HepG2 (cell line): ENCODE data around the gene DCST2. TPM values are rescaled to one million over a fixed set of nuclear protein-coding genes. Genes with fewer than 3 reads are reported as not detected.

Source experiments
- ATF7 ChIP-seq, 2 experiments: fragments of 450-650 bp in 1 of 2; sonication (generic) in 1 of 2; formaldehyde crosslinking in 1 of 2; IDR thresholded peaks; 2 replicates each; pipeline versions ENCODE4 v1.4.0 to v1.6.1; 2016 to 2020; ENCODE audit warnings: antibody characterized with exemption in 1 of 2, mild to moderate bottlenecking in 1 of 2, missing genetic modification reagents in 1 of 2
- ATF7-NPFF ChIP-seq: sonication (generic); formaldehyde crosslinking; IDR thresholded peaks from 2 replicates; pipeline ENCODE4 v1.8.1; 2023; ENCODE audit warnings: mild to moderate bottlenecking, low read depth, missing genetic modification reagents, moderate library complexity
- DNMT1 ChIP-seq: sonication (generic); formaldehyde crosslinking; IDR thresholded peaks from 2 replicates; pipeline ENCODE4 v1.5.1; 2020; ENCODE audit warnings: mild to moderate bottlenecking, missing genetic modification reagents
- GABPB1 ChIP-seq: IDR thresholded peaks from 2 replicates; pipeline ENCODE4 v1.6.1; 2016; ENCODE audit warnings: mild to moderate bottlenecking, missing genetic modification reagents, moderate library complexity, missing compliant biosample characterization
- HDAC1 ChIP-seq: sonication (generic); formaldehyde crosslinking; IDR thresholded peaks from 2 replicates; pipeline ENCODE4 v1.5.1; 2020; ENCODE audit warnings: mild to moderate bottlenecking, missing genetic modification reagents
- IRF1 ChIP-seq: sonication (generic); formaldehyde crosslinking; IDR thresholded peaks from 2 replicates; pipeline ENCODE4 v1.4.0; 2020; ENCODE audit warnings: low read depth, mild to moderate bottlenecking, missing genetic modification reagents
- KMT2B ChIP-seq: IDR thresholded peaks from 2 replicates; pipeline ENCODE4 v1.6.1; 2016; ENCODE audit warnings: missing genetic modification reagents, missing compliant biosample characterization
- MED1 ChIP-seq: sonication (generic); formaldehyde crosslinking; IDR thresholded peaks from 2 replicates; pipeline ENCODE4 v1.4.0; 2020; ENCODE audit warnings: missing genetic modification reagents
- MEIS2 ChIP-seq: sonication (generic); formaldehyde crosslinking; IDR thresholded peaks from 2 replicates; pipeline ENCODE4 v1.9.0; 2021; ENCODE audit warnings: mild to moderate bottlenecking, missing genetic modification reagents
- MXD3 ChIP-seq: IDR thresholded peaks from 2 replicates; pipeline ENCODE4 v1.6.1; 2016; ENCODE audit warnings: mild to moderate bottlenecking, missing biosample characterization, missing genetic modification reagents
- MXD4 ChIP-seq: IDR thresholded peaks from 2 replicates; pipeline ENCODE4 v1.6.1; 2016; ENCODE audit warnings: mild to moderate bottlenecking, missing biosample characterization, missing genetic modification reagents
- NCOA1 ChIP-seq: sonication (generic); formaldehyde crosslinking; IDR thresholded peaks from 2 replicates; pipeline ENCODE4 v1.9.0; 2021; ENCODE audit warnings: missing genetic modification reagents
- NFIB ChIP-seq: sonication (generic); formaldehyde crosslinking; IDR thresholded peaks from 2 replicates; pipeline ENCODE4 v1.9.0; 2021; ENCODE audit warnings: missing genetic modification reagents, mild to moderate bottlenecking, borderline replicate concordance
- PITX1 ChIP-seq: sonication (generic); formaldehyde crosslinking; IDR thresholded peaks from 2 replicates; pipeline ENCODE4 v1.5.1; 2020; ENCODE audit warnings: mild to moderate bottlenecking, missing genetic modification reagents
- RAD51 ChIP-seq: fragments of 450-650 bp; IDR thresholded peaks from 2 replicates; pipeline ENCODE4 v1.6.1; 2016; ENCODE audit warnings: borderline replicate concordance
- SP4 ChIP-seq: sonication (generic); formaldehyde crosslinking; IDR thresholded peaks from 2 replicates; pipeline ENCODE4 v1.8.1; 2023; ENCODE audit warnings: mild to moderate bottlenecking, missing genetic modification reagents
- SRY ChIP-seq: sonication (generic); formaldehyde crosslinking; IDR thresholded peaks from 2 replicates; pipeline ENCODE4 v1.8.0; 2022; ENCODE audit warnings: mild to moderate bottlenecking, missing genetic modification reagents
- TFDP1 ChIP-seq: IDR thresholded peaks from 2 replicates; pipeline ENCODE4 v1.6.1; 2016; ENCODE audit warnings: missing compliant biosample characterization, missing genetic modification reagents, borderline replicate concordance
- THAP11 ChIP-seq: IDR thresholded peaks from 2 replicates; pipeline ENCODE4 v1.6.1; 2016; ENCODE audit warnings: missing biosample characterization, missing genetic modification reagents
- TP53 ChIP-seq: sonication (generic); formaldehyde crosslinking; conservative IDR thresholded peaks from 2 replicates; pipeline ENCODE4 v1.4.0; 2020; ENCODE audit warnings: missing genetic modification reagents
- UBTF ChIP-seq: sonication (generic); formaldehyde crosslinking; IDR thresholded peaks from 2 replicates; pipeline ENCODE4 v1.4.0; 2020; ENCODE audit warnings: mild to moderate bottlenecking, missing genetic modification reagents
- ZBTB7A ChIP-seq: sonication (generic); formaldehyde crosslinking; IDR thresholded peaks from 2 replicates; pipeline ENCODE4 v1.8.0; 2022; ENCODE audit warnings: mild to moderate bottlenecking, missing genetic modification reagents
- ZNF230 ChIP-seq: sonication (generic); formaldehyde crosslinking; IDR thresholded peaks from 2 replicates; pipeline ENCODE4 v1.4.0; 2020; ENCODE audit warnings: mild to moderate bottlenecking, missing genetic modification reagents
- ZNF235 ChIP-seq: sonication (generic); formaldehyde crosslinking; IDR thresholded peaks from 2 replicates; pipeline ENCODE4 v1.8.1; 2023; ENCODE audit warnings: mild to moderate bottlenecking, missing genetic modification reagents, borderline replicate concordance
- ZNF264 ChIP-seq: sonication (generic); formaldehyde crosslinking; IDR thresholded peaks from 2 replicates; pipeline ENCODE4 v1.4.0; 2020; ENCODE audit warnings: missing genetic modification reagents
- ZNF777 ChIP-seq: sonication (generic); formaldehyde crosslinking; IDR thresholded peaks from 2 replicates; pipeline ENCODE4 v1.4.0; 2020; ENCODE audit warnings: missing genetic modification reagents
- polyA plus RNA-seq, 8 experiments: library from polyadenylated mRNA; depleted of rRNA in 3 of 8; stranded (reverse) in 7 of 8; unstranded in 1 of 8; fragments of >200 nt; fragmentation: Illumina TruSeq in 4 of 8; extraction: Trizol in 4 of 8; gene quantifications; 2 replicates each; pipeline versions ENCODE4 v1.2.1 to v1.2.3, GENCODE V29; 2011 to 2016; ENCODE audit warnings: low read depth in 4 of 8, missing spikeins in 1 of 8, mixed read lengths in 1 of 8; ENCODE audit not compliant: insufficient read depth in 1 of 8
- total RNA-seq, 5 experiments: library from RNA; depleted of rRNA; stranded (reverse); fragments of >200 nt; fragmentation: Illumina TruSeq; extraction: Trizol; gene quantifications; 2 replicates each; pipeline ENCODE4 v1.2.3, GENCODE V29; 2016; ENCODE audit warnings: low read depth in 1 of 5

DCST2 gene
- total and polyA plus RNA-seq, 2 of the 13 experiments (the other 11 are each of a cell fraction or from before 2014, with no cell fraction given): 0.74 TPM; not detected in 1

- TF ChIP-seq MEIS2 (CRISPR knock-in tag): 0 out of 2 replicates have a peak, but pooled peaks have one; percentile 15
- peak; percentile 37; the same call in 1 of the 2 replicates for TF ChIP-seq SP4 (CRISPR knock-in tag)
- TF ChIP-seq ZNF230: no peak
- TF ChIP-seq ZNF235: peak; percentile 64; the same call in 1 of the 2 replicates
- no peak for TF ChIP-seq TP53 (CRISPR knock-in tag)
- TF ChIP-seq ZNF264: 0 out of 2 replicates have a peak, but pooled peaks have one; percentile 21
- TF ChIP-seq ATF7-NPFF: peak; percentile 47; the same call in 1 of the 2 replicates
- peak; percentile 41; the same call in 1 of the 2 replicates for TF ChIP-seq MED1
- peak; percentile 97 for TF ChIP-seq GABPB1 (CRISPR knock-in tag)
- peak; percentile 85 for TF ChIP-seq KMT2B
- peak; percentile 39; the same call in 1 of the 2 replicates for TF ChIP-seq MXD3
- no peak for TF ChIP-seq NFIB (CRISPR knock-in tag)
- TF ChIP-seq DNMT1 (CRISPR knock-in tag): no peak
- TF ChIP-seq MXD4 (CRISPR knock-in tag): peak; percentile 89
- TF ChIP-seq RAD51: peak; percentile 80
- no peak for TF ChIP-seq ZBTB7A (CRISPR knock-in tag)
- TF ChIP-seq NCOA1 (CRISPR knock-in tag): no peak
- TF ChIP-seq THAP11 (CRISPR knock-in tag): peak; percentile 90
- no peak for TF ChIP-seq IRF1 (CRISPR knock-in tag)
- no peak for TF ChIP-seq SRY (CRISPR knock-in tag)
- peak; percentile 97 for TF ChIP-seq TFDP1
- TF ChIP-seq HDAC1: peak; percentile 94
- no peak for TF ChIP-seq ATF7 (IDR thresholded peaks at IDR 0.05)
- TF ChIP-seq ATF7 (CRISPR knock-in tag; IDR thresholded peaks at IDR 0.05): no peak
- TF ChIP-seq ZNF777 (CRISPR knock-in tag): 0 out of 2 replicates have a peak, but pooled peaks have one; percentile 28
- TF ChIP-seq PITX1 (CRISPR knock-in tag): peak; percentile 44; the same call in 1 of the 2 replicates
- TF ChIP-seq UBTF (CRISPR knock-in tag): no peak
Measured at GRCh38 chr1:154982897-154983648, 50.5 kb downstream of the DCST2 start, which contains the start of gene FLAD1 (continued).
